A204.1 (cell line): Measurements from ENCODE around the gene VPS35L.
"Not testable (repeated sequence)": the region's sequence is repeated elsewhere in the genome, so short reads cannot be mapped to it uniquely, and the experiment has no call there.

Experiments used
- FAIRE-seq: peaks from 2 replicates; lab custom pipeline; 2012; peaks lifted over from hg19 to GRCh38; lab: Jason Lieb, UNC

VPS35L gene

DNA sequence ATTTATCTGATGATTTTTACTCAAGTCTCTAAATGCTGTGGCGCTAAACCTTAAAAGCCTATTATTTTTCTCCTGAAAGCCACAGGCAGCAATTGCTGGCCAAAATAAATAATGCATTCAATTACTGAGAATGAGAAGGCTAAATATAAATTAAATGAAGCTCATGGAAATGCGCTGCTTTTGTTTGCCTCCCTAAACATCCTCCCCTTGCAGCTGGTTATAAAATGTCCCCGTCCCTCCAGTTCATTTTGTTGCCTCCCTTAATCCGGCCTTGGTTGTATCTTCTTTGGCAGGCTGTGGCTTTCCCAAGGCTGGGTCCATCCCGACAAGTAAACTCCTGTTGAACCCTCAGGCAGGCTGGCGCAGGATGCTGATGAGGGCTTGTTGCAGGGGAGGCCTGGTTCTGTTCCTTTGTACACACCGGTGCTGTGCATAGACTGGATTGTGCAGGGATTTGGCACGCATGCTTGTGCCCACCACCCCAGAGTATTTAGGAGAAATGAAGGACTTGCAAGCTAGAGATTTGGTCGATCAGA lies 99.8 kb downstream of the VPS35L start:
- FAIRE-seq = no peak

GRCh38 chr16:19657831-19658230 lies 102.3 kb downstream of the VPS35L start:
- FAIRE-seq = no peak

GRCh38 chr16:19659554-19659953 lies 104.1 kb downstream of the VPS35L start:
- no peak for FAIRE-seq

GRCh38 chr16:19660432-19660831 lies 104.9 kb downstream of the VPS35L start:
- FAIRE-seq = no peak

DNA sequence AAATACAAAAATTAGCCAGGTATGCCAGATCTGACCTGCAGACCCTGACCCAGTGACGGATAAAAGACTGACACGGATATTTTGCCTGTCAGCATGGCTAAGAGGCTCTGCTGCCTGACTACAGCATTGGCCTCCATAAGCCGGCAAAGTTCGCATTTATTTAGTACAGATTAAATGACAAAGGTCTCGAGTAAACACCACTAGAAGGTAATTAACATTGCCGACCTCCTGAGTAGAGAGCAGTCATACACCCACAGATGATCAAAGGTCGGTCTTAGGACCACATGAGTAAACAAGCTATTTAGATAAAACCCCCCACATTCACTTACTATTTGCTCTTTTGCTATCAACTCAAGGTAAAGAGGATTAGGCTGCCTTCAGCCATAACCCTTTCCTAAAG lies 106.8 kb downstream of the VPS35L start:
- no peak for FAIRE-seq

- no peak for FAIRE-seq
Observed at GRCh38 chr16:19664166-19664565, 108.7 kb downstream of the VPS35L start.

- not testable (repeated sequence) for FAIRE-seq
Observed at GRCh38 chr16:19665313-19665712, 109.8 kb downstream of the VPS35L start.

GRCh38 chr16:19666477-19666876 lies 111.0 kb downstream of the VPS35L start:
- FAIRE-seq = no peak

- no peak for FAIRE-seq
Observed at GRCh38 chr16:19672378-19672777, 116.9 kb downstream of the VPS35L start.

- no peak for FAIRE-seq
Observed at GRCh38 chr16:19674485-19674884, 119.0 kb downstream of the VPS35L start.

DNA sequence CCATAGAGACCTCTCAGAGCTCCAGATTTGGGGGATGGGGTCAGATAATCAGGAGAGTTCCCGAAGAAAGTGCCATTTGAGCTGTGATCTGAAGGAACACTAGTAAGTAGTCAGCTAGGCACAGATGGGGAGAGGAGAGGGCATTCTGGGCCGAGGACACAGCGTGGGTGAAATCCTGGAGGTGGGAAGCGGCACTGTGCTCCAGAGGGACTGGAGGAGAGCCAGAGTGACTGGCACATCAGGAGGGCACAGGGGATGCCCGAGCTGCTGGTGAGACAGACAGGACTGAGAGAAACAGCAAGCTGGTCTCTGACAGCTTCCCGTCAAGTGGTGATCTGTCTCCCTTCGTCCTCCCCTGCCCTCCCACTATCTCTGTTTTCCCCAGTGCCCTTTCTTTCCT lies 121.9 kb downstream of the VPS35L start:
- no peak for FAIRE-seq

DNA sequence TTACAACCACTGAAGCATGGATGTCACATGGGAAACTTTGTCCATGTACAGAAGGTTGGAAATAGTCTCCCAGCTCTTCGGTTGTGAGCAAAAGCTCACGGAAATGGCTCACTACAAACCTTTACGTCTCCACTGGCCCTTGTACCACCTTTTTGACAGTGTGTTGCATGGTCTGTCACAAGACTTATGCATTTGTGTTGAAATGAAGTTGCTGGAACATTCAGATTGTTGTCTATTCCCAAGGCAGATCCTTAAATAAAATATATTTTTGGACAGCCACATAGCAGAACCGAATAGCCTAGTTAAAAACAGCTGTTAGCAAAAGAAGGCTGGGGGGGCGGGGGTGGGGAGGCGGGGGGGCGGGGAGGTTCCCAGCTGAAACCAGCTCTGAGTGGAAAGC lies 123.3 kb downstream of the VPS35L start:
- no peak for FAIRE-seq

DNA sequence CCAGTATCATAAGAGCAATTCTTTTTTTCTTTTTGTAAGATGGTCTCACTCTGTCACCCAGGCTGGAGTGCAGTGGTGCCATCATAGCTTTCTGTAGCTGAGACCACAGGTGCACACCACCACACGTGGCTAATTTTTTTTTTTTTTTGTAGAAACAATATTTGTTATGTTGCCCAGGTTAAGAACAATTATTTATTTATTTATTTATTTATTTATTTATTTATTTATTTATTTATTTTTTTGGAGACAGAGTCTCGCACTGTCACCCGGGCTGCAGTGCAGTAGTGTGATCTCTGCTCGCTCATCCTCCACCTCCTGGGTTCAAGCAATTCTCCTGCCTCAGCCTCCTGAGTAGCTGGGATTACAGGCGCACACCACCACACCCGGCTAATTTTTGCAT lies 123.8 kb downstream of the VPS35L start:
- not testable (repeated sequence) for FAIRE-seq

DNA sequence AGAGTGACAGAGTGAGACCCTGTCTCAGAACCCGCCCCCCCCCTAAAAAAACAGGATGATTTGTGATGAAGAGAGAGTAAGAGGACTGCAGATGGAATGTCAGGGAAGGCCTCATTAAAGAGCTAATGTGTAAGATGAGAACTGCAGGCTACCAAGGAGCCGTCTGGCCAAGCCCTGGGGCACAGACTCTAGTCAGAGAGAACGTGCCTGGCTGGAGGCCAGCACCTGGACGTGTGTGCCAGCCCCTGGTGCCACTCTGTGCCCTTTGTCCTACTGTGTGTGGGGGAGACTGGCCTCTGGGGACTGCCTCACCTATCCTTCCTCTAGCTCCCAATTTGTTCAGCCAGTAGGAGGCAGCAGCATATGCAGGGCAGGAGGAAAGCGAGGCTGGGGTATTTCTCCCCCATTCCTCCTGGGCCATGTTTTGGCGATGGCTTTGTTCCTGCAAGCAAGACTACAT lies 125.4 kb downstream of the VPS35L start:
- no peak for FAIRE-seq

GRCh38 chr16:19681637-19682036 lies 126.1 kb downstream of the VPS35L start:
- FAIRE-seq = no peak

DNA sequence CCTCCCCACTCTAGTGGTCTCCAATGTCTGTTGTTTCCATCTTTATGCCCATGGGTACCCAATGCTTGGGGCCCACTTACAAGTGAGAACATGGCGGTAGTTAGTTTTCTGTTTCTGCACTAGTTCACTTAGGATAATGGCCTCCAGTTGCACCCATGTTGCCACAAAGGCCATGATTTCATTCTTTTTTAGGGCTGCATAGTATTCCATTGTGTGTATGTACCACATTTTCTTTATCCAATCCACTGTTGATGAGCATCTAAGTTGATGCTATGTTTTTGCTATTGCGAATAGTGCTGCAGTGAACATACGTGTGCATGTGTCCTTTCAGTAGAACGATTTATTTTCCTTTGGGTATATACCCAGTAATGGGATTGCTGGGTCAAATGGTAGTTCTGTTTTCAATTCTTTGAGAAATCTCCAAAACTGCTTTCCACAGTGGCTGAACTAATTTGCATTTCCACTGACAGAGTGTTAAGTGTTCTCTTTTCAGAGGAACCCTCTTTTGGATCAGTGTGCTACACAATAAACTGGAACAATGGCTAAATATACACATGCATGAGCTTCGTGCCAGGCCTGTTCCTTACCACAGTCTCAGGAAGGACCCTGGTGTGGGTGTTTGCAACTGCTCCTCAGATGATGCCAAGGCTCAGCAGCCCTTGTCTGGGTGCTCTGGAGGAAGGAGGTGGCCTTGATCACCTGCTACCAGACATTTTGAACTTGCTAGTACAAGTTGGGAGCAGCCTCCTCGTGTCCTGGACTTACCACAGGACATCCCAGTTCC lies 128.1 kb downstream of the VPS35L start:
- no peak for FAIRE-seq

GRCh38 chr16:19685176-19685575 lies 129.7 kb downstream of the VPS35L start:
- FAIRE-seq = no peak

DNA sequence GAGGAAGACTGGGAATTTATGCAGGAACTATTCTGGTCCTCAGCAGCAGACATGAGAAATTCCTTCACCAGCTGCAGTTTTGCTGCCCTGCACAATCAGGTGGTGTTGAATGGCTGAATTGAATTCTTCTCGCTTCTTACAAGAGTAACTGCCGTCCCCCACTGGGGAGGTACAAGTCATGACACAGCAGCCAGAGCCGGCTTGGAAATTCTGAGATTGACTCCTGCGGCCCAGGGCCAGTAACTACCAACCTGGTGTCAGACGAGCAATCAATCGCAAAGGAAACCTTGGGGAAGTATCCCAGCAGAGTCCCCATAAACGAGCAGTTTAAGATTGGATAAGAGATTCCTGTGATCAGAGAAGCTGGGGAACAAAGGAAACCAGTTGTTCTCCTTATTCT lies 131.8 kb downstream of the VPS35L start:
- no peak for FAIRE-seq

DNA sequence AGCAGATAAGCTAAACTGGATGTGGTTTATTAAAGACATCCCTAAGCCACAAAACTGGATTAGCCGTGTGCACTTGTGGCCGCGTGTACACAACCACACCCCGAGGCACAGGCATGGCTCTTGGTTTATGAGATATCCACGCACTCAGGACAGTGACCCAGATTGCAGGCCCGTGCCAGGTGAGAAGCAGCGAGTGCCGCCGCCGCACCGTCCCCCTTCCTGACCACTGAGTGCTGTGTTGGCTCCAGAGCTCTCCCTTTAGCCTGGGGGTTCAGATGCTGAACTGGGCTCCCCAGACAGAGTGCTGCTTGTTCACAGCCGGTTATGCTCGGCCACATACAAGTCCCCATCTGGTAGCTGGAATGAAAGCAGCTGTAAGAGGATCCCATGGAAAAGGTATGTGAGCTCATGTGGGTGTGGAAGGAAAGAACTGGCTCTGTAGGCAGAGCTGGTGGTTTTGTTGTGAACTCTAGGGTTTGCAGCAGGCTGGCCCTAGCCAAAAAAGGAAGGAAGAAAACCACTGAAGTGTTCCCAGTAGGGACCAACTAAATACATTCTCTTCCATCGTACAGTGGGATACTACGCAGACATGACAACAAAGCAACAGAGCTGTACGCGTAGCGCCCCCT lies 133.0 kb downstream of the VPS35L start:
- FAIRE-seq = no peak

- FAIRE-seq = no peak
Observed at GRCh38 chr16:19689342-19689741, 133.8 kb downstream of the VPS35L start.

DNA sequence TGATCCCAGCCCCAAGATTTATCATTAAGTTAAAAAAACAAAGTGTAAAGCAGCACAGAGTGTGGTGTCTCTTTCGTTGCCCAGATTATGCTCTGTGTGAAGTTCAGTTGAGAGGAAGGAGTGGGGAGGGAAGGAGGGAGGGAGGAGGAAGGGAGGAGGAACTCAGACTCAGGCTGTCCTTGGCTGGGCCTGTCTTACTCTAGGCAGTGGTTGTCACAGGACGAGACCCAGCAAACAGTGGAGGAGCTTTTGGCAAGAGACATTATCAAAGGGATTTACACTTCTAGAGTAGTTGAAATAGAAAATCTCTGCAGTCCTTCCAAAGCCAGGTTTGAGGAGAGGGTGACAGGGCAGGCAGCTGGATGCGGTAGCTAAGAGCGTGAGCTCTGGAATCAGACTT lies 134.7 kb downstream of the VPS35L start:
- FAIRE-seq = no peak

GRCh38 chr16:19691161-19691711 lies 135.7 kb downstream of the VPS35L start:
- no peak for FAIRE-seq

- FAIRE-seq = no peak
Observed at GRCh38 chr16:19694989-19695388, 139.5 kb downstream of the VPS35L start.
